HL-60/S4 (cell line): Measurements from ENCODE around the gene AZGP1.
"Not testable (repeated sequence)": the region's sequence is repeated elsewhere in the genome, so short reads cannot be mapped to it uniquely, and the experiment has no call there.

Source experiments
- in situ Hi-C: fragments of 300-500 bp; cut with MboI; formaldehyde crosslinking; loops from 2 replicates; pipeline ENCODE4 v1.14.3; 2022; ENCODE audit warnings: low sequenced_read_pairs

Gene AZGP1

DNA sequence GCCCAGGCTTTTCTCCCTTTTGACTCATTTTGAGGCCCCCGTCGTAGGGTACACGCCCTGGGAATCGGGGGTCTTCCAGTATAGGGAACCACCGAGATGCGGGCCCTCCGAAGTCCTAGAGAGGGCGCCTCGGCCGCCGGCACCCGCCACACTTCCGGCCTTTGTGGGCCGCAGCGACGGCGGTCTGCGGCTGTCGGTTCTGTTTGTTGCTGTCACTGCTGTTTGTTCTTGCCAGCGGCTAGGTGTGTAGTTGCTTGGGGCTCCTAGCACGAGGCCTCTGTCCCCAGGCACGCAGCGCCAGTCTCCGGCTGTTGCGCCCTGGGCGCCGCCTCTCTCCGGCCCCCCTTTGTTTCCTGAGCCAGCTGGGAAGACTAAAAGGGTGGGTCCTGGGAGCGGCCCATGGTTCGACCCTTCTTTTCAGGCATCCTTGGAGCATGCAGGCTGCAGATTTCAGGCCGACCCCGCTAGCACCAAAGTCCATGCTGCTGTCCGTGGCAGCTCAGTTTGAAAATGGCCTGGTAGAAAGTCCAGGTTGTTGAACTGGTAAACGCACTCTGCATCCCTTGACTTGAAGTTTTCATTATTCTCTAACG is 21.8 kb upstream of the AZGP1 start:
- in situ Hi-C loops, result loop anchor here (25.0 kb wide), 1 partner anchor 215 kb away; the partner anchor contains the start of gene PVRIG

DNA sequence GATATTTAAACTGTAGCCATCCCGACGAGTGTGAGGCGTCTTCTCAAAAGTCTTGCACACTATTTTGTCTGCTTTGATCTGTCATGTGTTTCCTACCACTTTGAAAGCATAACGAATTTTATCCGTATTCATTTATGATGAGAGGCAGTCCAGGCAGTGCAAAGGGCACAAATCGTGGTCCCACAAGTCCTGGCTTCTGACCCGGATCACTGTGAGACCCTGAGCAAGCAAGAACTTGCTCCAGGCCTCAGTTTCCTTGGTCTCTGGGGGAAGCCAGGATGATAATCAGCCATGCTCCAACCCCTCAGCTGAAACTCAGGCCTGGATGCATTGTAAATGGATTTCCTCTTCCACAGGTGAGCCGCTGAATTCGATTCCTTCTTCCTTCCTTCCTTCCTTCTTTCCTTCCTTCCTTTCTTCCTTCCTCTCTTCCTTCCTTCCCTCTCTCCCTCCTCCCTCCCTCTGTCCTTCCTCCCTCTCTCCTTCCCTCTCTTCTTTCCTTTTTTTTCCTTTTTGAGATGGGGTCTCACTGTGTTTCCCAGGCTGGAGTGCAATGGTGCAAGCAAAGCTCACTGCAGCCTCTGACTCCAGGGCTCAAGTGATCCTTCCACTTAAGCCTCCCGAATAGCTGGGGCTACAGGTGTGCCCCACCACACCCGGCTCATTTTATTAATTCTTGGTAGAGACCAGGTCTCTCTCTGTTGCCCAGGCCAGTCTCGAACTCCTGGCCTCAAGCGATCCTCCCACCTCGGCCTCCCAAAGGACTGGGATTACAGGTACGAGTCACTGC is 21.1 kb upstream of the AZGP1 start:
- in situ Hi-C loops, result loop anchor here (25.0 kb wide), 1 partner anchor 215 kb away; the partner anchor contains the start of gene PVRIG

- in situ Hi-C loops, result loop anchor here (5.0 to 25.0 kb wide), 2 partner anchors 132 to 217 kb away; partner anchors contain the start of genes MBLAC1 and PVRIG
These were observed 19.0 kb upstream of the AZGP1 start for GRCh38 chr7:99994819-99995218.

GRCh38 chr7:99992330-99993038 is 16.7 kb upstream of the AZGP1 start:
- in situ Hi-C loops, result loop anchor here (5.0 to 25.0 kb wide), 2 partner anchors 135 to 220 kb away; partner anchors contain the start of genes MBLAC1 and PVRIG

DNA sequence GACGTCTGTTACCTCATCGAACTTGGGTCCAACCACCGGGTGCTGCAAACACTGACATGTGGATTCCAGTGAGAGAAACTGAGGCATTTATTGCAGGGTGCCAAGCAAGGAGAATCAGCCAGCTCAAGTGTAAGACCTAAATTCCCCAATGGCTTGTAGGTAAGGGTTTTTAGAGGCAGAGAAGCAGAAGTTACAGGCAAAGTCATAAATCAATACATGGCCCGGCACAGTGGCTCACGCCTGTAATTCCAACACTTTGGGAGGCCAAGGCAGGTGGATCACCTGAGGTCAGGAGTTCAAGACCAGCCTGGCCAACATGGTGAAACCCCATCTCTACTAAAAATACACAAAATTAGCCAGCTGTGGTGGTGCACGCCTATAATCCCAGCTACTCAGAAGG is 15.7 kb upstream of the AZGP1 start:
- in situ Hi-C loops, result loop anchor here (5.0 to 25.0 kb wide), 2 partner anchors 136 to 221 kb away; partner anchors contain the start of genes MBLAC1 and PVRIG

DNA sequence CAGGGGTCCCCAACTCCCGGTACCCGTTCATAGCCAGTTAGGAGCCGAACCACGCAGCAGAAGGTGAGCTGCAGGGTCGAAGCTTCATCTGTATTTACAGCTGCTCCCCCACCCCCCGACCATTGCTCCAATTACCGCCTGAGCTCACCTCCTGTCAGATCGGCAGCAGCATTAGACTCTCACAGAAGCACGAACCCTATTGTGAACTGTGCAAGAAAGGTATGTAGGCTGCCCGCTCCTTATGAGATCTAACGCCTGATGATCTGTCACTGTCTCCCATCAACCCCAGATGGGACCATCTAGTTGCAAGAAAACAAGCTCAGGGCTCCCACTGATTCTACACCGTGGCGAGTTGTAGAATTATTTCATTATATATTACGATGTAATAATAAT is 14.6 kb upstream of the AZGP1 start:
- in situ Hi-C loops, result loop anchor here (5.0 to 25.0 kb wide), 2 partner anchors 137 to 222 kb away; partner anchors contain the start of genes MBLAC1 and PVRIG

GRCh38 chr7:99987846-99988245 is 12.0 kb upstream of the AZGP1 start:
- in situ Hi-C loops, result loop anchor here (25.0 kb wide), 1 partner anchor 224 kb away; the partner anchor contains the start of gene PVRIG

DNA sequence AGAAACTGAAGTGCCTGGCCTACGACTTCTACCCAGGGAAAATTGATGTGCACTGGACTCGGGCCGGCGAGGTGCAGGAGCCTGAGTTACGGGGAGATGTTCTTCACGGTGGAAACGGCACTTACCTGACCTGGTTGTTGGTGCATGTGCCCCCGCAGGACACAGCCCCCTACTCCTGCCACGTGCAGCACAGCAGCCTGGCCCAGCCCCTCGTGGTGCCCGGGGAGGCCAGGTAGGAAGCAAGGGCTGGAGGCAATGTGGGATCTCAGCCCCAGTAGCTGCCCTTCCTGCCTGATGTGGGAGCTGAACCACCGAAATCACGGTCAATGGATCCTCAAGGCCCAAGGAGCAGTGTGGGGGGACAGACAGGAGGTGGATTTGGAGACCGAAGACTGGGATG is 11.5 kb upstream of the AZGP1 start:
- in situ Hi-C loops, result loop anchor here (25.0 kb wide), 1 partner anchor 225 kb away; the partner anchor contains the start of gene PVRIG

- in situ Hi-C loops, result loop anchor here (25.0 kb wide), 1 partner anchor 228 kb away; the partner anchor contains the start of gene PVRIG
These were observed 8.8 kb upstream of the AZGP1 start for GRCh38 chr7:99984593-99984992.

- in situ Hi-C loops, result loop anchor here (25.0 kb wide), 1 partner anchor 231 kb away; the partner anchor contains the start of gene PVRIG
These were observed 5.2 kb upstream of the AZGP1 start for GRCh38 chr7:99981066-99981465.

DNA sequence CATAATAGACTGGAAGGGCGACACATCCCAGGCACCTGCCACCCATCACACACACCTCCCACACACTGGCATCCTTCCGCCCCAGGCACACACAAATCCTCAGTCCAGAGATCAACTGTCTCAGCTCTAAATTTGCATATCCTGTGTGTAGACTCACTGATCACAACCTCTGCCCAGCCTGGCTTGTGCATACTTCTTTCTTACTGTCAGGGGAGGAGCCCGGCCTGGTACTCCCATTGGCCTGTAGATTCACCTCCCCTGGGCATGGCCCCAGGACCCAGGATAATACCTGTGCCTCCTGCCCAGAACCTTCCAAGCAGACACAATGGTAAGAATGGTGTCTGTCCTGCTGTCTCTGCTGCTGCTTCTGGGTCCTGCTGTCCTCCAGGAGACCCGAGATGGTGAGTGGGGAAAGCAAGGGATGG is 4.6 kb upstream of the AZGP1 start:
- in situ Hi-C loops, result loop anchor here (25.0 kb wide), 1 partner anchor 232 kb away; the partner anchor contains the start of gene PVRIG

DNA sequence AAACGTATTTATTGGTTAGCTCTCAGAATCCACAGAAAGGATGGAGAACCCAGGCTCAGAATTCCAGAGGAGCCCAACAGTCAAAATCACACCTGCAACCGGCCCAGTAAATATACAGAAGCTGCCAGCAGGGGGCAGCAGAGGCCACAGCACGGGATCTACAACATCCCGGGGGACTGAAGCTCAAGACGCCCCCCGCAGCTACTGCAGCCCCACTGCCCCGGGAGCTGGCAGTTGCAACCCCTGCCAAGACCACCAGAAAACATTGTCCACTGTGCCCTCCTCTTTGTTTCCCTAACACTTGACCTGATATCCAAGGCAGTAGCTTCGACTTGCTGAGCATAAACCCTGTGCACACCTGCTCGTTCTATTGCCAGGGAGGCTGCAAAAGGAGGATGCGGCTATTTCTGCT is 4.0 kb upstream of the AZGP1 start:
- in situ Hi-C loops, result loop anchor here (25.0 kb wide), 1 partner anchor 232 kb away; the partner anchor contains the start of gene PVRIG

DNA sequence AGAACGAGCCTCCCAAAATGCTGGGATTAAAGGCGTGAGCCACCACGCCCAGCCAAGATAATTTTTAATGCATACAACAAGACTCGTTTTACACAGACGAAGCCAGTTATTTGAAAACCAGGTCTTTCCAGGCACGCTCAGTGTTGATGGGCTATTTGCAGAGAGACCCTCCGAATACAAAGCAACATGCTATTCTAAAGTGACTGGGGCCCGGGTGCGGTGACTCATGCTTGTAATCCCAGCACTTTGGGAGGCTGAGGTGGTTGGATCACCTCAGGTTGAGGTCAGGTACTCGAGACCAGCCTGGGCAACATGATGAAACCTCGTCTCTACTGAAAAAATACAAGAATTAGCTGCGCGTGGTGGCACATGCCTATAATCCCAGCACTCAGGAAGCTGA is 795 bp upstream of the AZGP1 start:
- in situ Hi-C loops, result loop anchor here (25.0 kb wide), 1 partner anchor 236 kb away; the partner anchor contains the start of gene PVRIG

GRCh38 chr7:99974681-99975080 is 1.1 kb downstream of the AZGP1 start:
- in situ Hi-C loops, result loop anchor here (25.0 kb wide), 1 partner anchor 238 kb away; the partner anchor contains the start of gene PVRIG

- in situ Hi-C loops, result not testable (repeated sequence)
These were observed 2.0 kb downstream of the AZGP1 start for GRCh38 chr7:99973817-99974216.

- in situ Hi-C loops, result no loop called here
These were observed 4.6 kb downstream of the AZGP1 start for GRCh38 chr7:99971242-99971641.

GRCh38 chr7:99969813-99970212 is 6.0 kb downstream of the AZGP1 start:
- in situ Hi-C loops, result not testable (repeated sequence)

- in situ Hi-C loops, result no loop called here
These were observed 6.5 kb downstream of the AZGP1 start for GRCh38 chr7:99969298-99969697.

DNA sequence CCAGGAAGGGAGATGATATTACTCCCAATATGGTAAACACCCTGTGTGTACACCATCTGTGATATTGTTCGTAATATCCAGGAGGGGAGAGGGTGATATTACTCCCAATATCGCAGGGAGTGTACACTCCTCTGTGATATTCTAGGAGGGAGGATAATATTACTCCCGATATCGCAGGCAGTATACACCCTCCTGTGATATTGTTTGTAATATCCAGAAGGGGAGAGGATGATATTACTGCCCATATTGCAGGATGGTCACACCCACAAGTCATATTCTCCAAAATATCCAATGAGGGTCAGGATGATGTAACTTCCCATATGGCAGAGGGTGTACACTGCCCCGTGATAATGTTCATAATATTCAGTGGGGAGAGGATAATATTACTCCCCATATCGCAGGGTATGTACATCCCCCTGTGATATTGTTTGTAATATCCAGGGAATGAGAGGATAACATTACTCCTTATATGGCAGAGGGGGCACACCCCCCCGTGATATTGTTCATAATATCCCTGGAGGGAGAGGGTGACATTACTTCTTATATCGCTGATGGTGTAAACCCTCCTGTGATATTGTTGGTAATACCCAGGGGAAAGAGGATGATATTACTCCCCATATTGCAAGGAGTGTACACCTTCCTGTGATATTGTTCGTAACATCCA is 17.1 kb downstream of the AZGP1 start:
- in situ Hi-C loops, result no loop called here

DNA sequence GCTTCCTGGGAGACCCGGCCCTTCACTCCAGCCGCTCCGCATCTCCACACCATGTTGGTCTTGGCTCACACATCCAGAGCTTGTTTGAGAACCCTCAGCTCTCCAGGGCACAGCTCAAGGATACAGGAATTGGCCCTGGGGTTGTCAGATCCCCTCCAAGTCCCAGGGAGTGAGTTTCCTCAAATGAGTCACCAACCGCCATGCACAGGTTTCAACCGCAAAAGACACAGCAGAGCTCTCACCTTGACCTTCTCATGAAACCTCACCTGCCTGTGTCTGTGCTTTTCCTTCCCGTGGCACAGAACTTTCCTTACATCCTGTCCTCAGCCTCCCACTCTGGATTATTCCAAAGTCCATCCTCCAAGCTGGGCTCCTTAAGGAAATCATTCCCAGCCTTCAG is 20.6 kb downstream of the AZGP1 start:
- in situ Hi-C loops, result no loop called here
